ENCODE data around the gene TMA7.

GRCh38 chr3:48400824-48401433 is 39.1 kb upstream of the TMA7 start:
- no peak for TF ChIP-seq POLR2A (IDR thresholded peaks at IDR 0.05)
- TF ChIP-seq, protein P1, sequence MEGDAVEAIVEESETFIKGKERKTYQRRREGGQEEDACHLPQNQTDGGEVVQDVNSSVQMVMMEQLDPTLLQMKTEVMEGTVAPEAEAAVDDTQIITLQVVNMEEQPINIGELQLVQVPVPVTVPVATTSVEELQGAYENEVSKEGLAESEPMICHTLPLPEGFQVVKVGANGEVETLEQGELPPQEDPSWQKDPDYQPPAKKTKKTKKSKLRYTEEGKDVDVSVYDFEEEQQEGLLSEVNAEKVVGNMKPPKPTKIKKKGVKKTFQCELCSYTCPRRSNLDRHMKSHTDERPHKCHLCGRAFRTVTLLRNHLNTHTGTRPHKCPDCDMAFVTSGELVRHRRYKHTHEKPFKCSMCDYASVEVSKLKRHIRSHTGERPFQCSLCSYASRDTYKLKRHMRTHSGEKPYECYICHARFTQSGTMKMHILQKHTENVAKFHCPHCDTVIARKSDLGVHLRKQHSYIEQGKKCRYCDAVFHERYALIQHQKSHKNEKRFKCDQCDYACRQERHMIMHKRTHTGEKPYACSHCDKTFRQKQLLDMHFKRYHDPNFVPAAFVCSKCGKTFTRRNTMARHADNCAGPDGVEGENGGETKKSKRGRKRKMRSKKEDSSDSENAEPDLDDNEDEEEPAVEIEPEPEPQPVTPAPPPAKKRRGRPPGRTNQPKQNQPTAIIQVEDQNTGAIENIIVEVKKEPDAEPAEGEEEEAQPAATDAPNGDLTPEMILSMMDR (IDR thresholded peaks at IDR 0.05), result peak; percentile 78 to 85 (median 80)
